OCI-LY7 (cell line): ENCODE data around the gene DNASE2B.

Source experiments
- EZH2phosphoT487 ChIP-seq: fragments of 200-600 bp; sonication (generic); IDR thresholded peaks from 2 replicates; pipeline ENCODE4 v1.6.1; 2018; ENCODE audit warnings: low read depth, borderline replicate concordance, mild to moderate bottlenecking, mixed run types, antibody characterized with exemption, low read length, moderate library complexity, mixed read lengths
- TF ChIP-seq, protein P1 (sequence below): fragments of 200-600 bp; sonication (generic); conservative IDR thresholded peaks from 2 replicates; pipeline ENCODE4 v1.5.1; 2014; ENCODE audit warnings: mild to moderate bottlenecking, antibody characterized with exemption, low read length, moderate library complexity, mixed read lengths

DNA sequence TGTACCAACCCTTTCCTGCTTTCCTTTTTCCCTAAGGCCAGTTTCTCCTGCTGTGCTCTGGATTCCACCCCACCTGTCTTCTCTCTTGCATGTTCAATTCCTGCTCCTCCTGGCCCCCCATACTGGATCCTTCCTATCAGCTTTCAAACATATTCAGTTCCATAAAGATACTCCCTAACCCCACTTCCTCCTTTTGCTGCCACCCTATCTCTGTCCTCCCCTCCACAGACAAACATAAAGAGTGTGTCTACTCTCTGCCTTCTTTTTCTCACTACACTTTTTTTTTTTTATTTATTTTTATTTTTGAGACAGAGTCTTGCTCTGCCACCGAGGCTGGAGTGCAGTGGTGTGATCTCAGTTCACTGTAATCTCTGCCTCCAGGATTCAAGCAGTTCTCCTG, 63.8 kb downstream of the DNASE2B start:
- TF ChIP-seq, protein P1, sequence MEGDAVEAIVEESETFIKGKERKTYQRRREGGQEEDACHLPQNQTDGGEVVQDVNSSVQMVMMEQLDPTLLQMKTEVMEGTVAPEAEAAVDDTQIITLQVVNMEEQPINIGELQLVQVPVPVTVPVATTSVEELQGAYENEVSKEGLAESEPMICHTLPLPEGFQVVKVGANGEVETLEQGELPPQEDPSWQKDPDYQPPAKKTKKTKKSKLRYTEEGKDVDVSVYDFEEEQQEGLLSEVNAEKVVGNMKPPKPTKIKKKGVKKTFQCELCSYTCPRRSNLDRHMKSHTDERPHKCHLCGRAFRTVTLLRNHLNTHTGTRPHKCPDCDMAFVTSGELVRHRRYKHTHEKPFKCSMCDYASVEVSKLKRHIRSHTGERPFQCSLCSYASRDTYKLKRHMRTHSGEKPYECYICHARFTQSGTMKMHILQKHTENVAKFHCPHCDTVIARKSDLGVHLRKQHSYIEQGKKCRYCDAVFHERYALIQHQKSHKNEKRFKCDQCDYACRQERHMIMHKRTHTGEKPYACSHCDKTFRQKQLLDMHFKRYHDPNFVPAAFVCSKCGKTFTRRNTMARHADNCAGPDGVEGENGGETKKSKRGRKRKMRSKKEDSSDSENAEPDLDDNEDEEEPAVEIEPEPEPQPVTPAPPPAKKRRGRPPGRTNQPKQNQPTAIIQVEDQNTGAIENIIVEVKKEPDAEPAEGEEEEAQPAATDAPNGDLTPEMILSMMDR, result no peak
- TF ChIP-seq EZH2phosphoT487, result no peak
